Measurements from ENCODE around the gene QSOX1. TPM values are rescaled to one million over a fixed set of nuclear protein-coding genes. Genes with fewer than 3 reads are reported as not detected.
A peak's percentile ranks its signal among the peaks of the same experiment; 100 is the strongest.

QSOX1 gene
- total and polyA plus RNA-seq, 2 of the 4 experiments (the other 2 are of a cell fraction) = 102 to 791 TPM

DNA sequence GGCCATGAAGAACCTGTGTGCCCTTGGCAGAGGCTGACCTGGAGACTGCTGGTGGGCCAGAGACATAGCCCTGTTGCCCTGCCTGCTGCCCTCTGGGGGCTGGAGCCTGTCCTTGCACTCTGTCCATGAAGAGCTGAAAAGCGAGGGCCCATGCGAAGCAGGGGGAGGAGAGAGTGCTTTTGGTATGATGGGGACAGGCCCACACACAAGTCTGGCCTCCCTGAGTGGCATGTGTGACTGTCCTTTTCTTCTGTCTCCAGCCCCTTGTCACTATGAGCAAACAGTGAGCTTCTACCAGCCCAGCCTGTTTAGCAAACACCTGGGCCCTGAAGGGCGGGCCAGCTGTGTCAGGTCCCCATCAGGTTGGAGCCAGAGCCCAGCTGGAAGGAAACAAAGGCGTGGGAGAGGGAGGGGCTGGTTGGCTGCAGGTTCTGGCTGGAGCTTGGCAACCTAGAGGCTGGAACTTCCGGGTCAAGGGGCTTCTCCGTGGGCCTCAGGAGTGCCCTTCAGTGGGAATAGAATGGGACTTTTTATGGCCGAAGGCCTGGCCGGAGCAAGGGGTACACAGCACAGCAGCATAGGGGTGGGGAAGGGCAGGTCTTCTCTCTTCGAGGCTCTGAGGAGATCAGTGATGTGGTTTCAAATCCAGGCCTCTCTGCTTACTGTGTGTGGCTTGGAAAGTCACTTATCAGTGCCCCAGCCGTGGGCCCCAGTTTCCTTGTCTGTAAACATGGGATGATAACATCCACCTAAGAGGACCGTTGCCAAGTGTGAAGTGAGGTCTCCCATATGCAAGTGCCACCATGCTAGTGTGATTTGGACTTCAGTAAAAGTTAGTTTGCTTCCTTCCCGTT is 14.3 kb downstream of the QSOX1 start (continued):
- TF ChIP-seq, protein P1, sequence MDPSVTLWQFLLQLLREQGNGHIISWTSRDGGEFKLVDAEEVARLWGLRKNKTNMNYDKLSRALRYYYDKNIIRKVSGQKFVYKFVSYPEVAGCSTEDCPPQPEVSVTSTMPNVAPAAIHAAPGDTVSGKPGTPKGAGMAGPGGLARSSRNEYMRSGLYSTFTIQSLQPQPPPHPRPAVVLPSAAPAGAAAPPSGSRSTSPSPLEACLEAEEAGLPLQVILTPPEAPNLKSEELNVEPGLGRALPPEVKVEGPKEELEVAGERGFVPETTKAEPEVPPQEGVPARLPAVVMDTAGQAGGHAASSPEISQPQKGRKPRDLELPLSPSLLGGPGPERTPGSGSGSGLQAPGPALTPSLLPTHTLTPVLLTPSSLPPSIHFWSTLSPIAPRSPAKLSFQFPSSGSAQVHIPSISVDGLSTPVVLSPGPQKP (IDR thresholded peaks at IDR 0.05; ENCODE audit: borderline replicate concordance, low read depth, low read length) = no peak

DNA sequence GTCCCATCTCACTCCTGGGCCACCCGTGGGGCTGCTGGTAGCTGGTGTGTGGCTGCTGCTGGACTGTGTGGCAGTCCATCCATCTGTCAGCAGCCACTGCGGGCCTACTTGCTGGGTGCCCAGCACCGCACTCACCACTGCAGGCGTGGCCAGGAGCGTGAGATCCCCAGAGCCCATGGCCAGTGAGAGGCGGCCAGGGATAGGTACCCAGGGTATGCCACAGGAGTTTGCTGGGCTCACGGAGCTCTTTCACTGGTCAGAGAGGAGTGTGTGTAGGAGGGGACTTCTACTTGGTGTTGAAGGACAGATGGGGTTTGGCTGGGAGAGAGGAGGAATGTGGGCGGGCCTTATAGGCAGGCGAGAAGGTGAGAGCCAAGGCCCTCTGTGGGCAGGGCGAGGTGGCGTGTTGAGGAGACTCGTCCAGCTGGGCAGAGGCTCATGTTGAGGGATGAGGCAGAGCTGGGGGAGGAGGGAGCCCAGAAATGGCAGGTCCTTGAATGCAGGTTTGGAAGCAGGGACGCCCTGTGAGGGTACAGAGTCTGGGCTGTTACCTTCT is 15.0 kb downstream of the QSOX1 start:
- H3K4ac ChIP-seq (ENCODE audit: low read depth, low read length) = no peak overlapping the region
- TF ChIP-seq FOS (IDR thresholded peaks at IDR 0.05; ENCODE audit: low read depth, low read length) = no peak
- H4K91ac ChIP-seq (ENCODE audit: insufficient read depth, low read depth, low read length) = no peak overlapping the region
- POLR2A ChIA-PET (ENCODE audit: unreplicated experiment) = no interaction called here
- H2AK9ac ChIP-seq (replicated peaks; ENCODE audit: low read depth, low read length, poor library complexity) = no peak overlapping the region
- H3K14ac ChIP-seq (replicated peaks; ENCODE audit: low read depth, low read length) = no peak overlapping the region
- H4K8ac ChIP-seq (ENCODE audit: low read depth in 2 of 2, low read length in 2 of 2) = no peak overlapping the region
- peaks cover 99% of the 10 kb centered on the region for H4K20me1 ChIP-seq (ENCODE audit: insufficient read depth, low read length)
- DNase-seq = no peak
- H2AK5ac ChIP-seq (ENCODE audit: low read depth, low read length) = no peak overlapping the region
- H2BK5ac ChIP-seq (ENCODE audit: low read depth, low read length, poor library complexity, severe bottlenecking) = no peak overlapping the region
- CTCF ChIA-PET = interaction anchor here (0.6 to 1.0 kb wide), 2 partner anchors 11 to 1960 kb away, joined by 3 read pairs; no protein-coding TSS in a partner anchor
- peaks cover 50% of the 10 kb centered on the region for H3K4me1 ChIP-seq (ENCODE audit: control insufficient read depth, insufficient read depth, low read length)
- H3K9me1 ChIP-seq (ENCODE audit: insufficient read depth, low read length) = peaks cover 61% of the 10 kb centered on the region
- H3K27me3 ChIP-seq (ENCODE audit: control insufficient read depth, insufficient read depth, low read length) = no peaks in the 10 kb centered on the region
- no peak overlapping the region for H3K27ac ChIP-seq (ENCODE audit: insufficient read depth, low read length)
- dilution Hi-C loops (cut with HindIII; ENCODE audit: low sequenced_read_pairs, unreplicated experiment) (loop anchor here (25.0 kb wide), 1 partner anchor 132 kb away; no protein-coding TSS in a partner anchor), intact Hi-C loops (cut with micrococcal nuclease) (no loop called here), in situ Hi-C loops (cut with MboI; ENCODE audit: low sequenced_read_pairs) (loop anchor here (25.0 kb wide), 1 partner anchor 457 kb away; no protein-coding TSS in a partner anchor)
- H3K4me2 ChIP-seq (ENCODE audit: low read depth, low read length) = no peak overlapping the region
- H2BK120ac ChIP-seq (ENCODE audit: low read depth, low read length) = no peak overlapping the region
- no peak overlapping the region for H3K23ac ChIP-seq (ENCODE audit: low read depth, low read length)
- no peak overlapping the region for H3K4me3 ChIP-seq (ENCODE audit: insufficient read depth, low read depth, low read length)
- no peak overlapping the region for H2BK15ac ChIP-seq (ENCODE audit: low read depth, low read length)
- H3K9ac ChIP-seq (ENCODE audit: low read depth, low read length) = no peak overlapping the region
- no peak overlapping the region for H2BK20ac ChIP-seq (ENCODE audit: low read depth, low read length)
- 95% methylated on average over 7 of the region's 13 CpGs; no CpG with 5 or more reads in 1 of the 2 experiments for WGBS, 2 experiments (ENCODE audit: extremely low coverage in 2 of 2, insufficient read length in 1 of 2)
- peaks cover 89% of the 10 kb centered on the region for H3K36me3 ChIP-seq (ENCODE audit: control insufficient read depth, insufficient read depth, low read length)
- H2AFZ ChIP-seq (replicated peaks; ENCODE audit: low read length, poor library complexity) = peak overlapping the region; percentile 40
- no peak overlapping the region for H4K5ac ChIP-seq (ENCODE audit: low read depth, low read length)
- H3K18ac ChIP-seq (ENCODE audit: low read depth, low read length) = no peak overlapping the region
- ATAC-seq (ENCODE audit: low read depth) = no peak
- BruUV-seq (replicated peaks) = no TSS peak
- H3K79me1 ChIP-seq (ENCODE audit: low read depth in 1 of 2, low read length in 2 of 2) = peaks cover 69 to 97% of the 10 kb centered on the region in 2 experiments
- H3K56ac ChIP-seq (ENCODE audit: extremely low read depth, insufficient read depth, low read length) = no peak overlapping the region
- H3K9me3 ChIP-seq (ENCODE audit: control insufficient read depth, insufficient read depth, low read length) = no peaks in the 10 kb centered on the region
